GM21381 (cell line): Measurements from ENCODE around the gene PRPF19.

Experiments
- ATAC-seq: cut with Tn5 transposase; IDR thresholded peaks from one replicate; pipeline ENCODE4 v1.9.1; 2021; ENCODE audit warnings: mild to moderate bottlenecking, moderate library complexity; ENCODE audit not compliant: unreplicated experiment

PRPF19 gene

GRCh38 chr11:60906132-60906972, at the start of gene PRPF19:
Gene PRPF19 (minus strand): TSS chr11:60906585. CDS start chr11:60906382, 203 bp downstream.
- ATAC-seq: peak; percentile 77

DNA sequence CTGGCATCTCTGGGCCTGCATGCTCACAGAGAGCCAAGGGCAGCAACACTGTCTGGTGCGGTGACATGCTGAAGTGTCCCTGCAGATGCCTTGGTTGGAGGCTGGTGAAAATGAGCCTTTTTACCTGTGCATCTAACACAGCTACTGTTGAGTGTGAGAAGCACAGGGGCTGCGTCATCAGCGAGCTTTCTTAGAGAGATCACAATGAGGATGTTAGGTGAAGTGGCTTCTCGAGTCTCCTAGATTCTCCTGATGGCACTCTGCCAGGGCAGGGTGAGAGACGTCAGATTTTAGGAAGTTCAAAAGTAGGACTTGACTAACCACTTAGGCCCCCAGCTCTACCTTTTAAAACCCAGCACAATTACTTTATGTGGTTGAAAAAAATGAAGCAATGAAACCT, 49.2 kb upstream of the PRPF19 start:
- ATAC-seq: no peak

GRCh38 chr11:60954421-60954820, 48.0 kb upstream of the PRPF19 start:
- no peak for ATAC-seq

DNA sequence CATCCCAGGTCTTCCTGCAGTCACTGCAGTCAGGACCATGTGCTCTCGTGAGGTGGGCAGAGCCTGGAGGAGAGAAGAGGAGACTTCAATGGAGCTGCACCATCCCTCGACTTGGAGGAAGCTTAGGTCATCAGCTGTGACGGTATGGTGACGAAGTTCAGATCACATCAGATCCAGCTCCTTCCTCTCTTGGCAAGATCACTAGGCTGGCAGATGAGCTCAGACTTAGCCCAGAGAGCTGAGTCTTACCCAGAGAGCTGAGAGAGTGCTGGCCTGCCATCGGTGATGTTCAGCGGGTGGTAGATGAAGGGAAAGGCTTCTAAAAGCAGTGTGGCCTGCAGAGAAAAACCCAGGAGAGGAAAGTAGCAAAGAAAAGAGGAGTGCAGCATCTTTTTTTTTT, 47.4 kb upstream of the PRPF19 start:
- ATAC-seq: no peak

GRCh38 chr11:60952742-60953170, 46.4 kb upstream of the PRPF19 start:
- ATAC-seq: no peak

DNA sequence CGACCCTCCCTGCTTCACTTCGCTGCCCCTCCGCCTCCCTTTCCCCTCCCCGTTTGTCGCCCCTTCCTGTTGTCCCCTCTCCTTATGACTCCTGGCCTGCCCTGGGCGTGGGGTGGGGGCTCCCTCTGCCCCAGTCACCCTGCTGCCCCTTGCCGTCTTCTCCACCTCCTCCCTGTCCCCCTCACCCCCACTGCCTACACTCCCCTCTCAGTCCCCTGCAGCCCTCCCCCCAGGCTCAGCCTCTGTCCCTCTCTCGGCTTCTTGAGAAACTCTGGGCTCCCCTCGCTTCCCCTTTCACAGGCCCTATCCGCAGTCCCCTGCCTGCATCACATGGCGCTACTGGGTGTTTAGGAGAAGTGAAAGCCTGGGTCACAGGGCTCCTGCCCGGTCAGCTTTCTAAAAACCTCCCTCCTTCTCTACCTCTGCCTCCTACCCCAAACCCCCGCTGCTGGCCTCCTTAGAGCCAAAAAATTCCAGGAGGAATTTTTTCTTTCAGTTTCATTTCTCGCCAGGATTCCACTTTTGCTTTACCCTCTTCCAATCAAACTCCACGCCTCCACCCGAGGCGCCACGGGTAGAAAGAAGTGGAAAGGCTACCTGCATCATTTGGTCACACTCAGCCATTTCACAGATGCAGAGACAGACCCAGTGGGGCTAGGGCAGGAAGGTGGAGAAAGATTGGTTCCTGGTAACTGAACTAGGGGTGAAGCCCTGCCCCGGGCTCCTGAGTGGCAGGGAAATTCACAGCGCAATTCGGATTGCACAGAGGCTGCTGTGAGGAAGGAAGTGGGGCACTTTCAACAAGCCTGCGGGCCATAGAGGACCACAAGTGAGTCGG, 45.7 kb upstream of the PRPF19 start, which contains the start of gene SLC15A3:
Gene SLC15A3, minus strand, starts transcription at position 273 of the 838 bp plus-strand sequence. CDS start 625 bp downstream, outside the sequence.
- peak; percentile 67 for ATAC-seq

- no peak for ATAC-seq
Measured at GRCh38 chr11:60951606-60951903, 45.2 kb upstream of the PRPF19 start.

GRCh38 chr11:60950933-60951605, 44.7 kb upstream of the PRPF19 start:
- ATAC-seq: no peak

- no peak for ATAC-seq
Measured at GRCh38 chr11:60950024-60950423, 43.6 kb upstream of the PRPF19 start.

DNA sequence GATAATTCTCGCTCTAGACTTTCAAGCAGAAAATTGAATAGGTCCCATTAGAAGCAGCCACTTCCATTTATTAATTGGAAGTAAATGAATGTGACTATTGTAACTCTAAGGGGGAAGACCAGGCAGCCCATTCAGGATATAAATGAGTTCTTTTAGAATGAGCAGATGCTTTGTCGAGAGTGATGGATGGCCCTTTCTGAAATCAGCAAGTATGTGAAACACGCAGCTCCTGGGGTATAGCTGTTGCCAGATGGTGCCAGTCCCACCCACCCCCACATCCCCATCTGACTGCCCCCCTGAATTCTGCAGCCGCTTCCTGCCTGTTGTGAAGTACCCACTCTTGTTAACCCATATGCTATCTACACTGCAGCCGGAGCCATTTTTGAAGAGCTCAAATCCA, 41.9 kb upstream of the PRPF19 start:
- no peak for ATAC-seq

DNA sequence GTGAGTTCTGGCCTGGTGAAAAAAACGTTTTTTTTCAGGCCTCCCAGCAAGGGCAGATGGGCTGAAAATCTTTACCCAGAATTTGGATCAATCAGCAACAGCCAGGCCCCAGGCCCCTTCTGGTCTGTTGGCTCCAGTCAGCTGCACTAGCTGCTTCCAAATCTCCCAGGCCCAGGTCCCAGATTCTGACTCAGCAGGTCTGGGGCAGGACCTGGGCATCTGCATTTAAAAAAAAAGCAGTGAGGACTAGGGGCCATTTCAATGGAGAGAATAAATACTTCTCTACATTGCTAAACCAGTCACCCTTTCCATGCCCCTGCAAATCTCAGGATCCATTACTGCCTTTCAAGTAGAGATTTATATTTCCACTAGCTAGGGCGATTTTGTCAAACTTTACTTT, 41.3 kb upstream of the PRPF19 start:
- no peak for ATAC-seq

GRCh38 chr11:60946601-60947264, 40.3 kb upstream of the PRPF19 start:
- no peak for ATAC-seq

- no peak for ATAC-seq
Measured at GRCh38 chr11:60945295-60945667, 38.9 kb upstream of the PRPF19 start.

DNA sequence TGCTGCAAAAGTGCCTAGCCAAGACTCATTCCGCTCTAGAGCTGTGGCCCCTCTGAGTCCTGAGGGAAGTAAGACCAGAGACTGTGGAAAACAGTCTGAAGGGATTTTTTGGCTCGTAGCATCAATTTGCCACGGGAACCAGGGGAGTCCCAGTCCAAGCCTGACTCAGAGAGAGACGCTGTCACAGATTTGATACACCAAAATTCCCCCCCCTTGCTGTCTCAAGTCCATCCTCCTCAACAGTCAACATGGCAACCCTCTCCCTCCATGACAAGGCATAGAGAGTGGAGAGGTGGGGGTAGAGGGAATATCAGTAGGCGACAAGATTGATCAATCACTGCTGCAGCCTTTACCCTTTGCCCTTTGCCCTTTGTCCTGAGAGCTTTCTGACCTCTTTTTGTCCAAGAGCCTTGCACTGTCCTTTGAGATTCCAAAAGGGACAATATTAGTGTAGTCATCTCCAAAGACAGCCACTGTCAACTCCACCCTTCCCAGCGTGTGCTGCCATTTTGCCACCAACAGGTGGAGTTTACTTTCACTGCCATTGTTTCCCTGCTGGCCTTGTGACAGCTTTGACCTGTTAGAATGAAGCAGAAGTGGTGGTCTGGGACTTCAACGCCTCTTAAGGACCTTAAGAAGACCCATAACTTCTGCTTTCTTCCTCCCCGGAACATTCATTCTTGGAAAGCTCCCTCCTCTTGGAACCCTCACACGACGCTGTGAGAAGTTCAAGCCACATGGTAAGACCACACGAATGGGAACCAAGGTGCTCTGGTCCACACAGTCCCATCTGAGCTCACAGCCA, 38.3 kb upstream of the PRPF19 start:
- no peak for ATAC-seq

DNA sequence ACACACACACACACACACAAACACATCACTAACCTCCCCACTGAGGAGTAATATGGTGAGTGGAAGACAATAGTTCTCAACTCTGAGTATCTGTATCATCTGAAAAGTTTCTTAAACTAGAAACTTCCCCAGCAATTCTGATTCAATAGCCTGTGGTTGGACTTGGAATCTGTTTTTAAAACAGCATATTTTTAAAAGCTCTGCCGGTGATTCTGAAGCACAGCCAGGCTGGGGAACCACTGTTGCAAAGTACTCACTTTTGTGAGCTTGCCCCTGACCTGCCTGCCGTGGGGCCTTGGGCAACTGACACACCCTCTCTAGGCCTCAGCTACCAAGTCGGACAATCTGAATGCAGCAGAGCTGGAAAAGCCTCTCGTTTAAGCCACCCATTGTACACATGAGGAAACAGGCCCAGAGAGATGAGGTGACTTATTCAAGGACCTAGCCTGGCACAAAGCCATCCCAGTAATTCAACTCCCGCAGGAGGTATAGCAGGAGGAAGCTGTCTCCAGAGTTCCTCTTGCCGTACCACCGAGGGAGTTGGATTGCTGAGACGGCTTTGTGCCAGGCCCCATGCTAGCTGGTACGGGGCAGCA, 36.7 kb upstream of the PRPF19 start:
- no peak for ATAC-seq

DNA sequence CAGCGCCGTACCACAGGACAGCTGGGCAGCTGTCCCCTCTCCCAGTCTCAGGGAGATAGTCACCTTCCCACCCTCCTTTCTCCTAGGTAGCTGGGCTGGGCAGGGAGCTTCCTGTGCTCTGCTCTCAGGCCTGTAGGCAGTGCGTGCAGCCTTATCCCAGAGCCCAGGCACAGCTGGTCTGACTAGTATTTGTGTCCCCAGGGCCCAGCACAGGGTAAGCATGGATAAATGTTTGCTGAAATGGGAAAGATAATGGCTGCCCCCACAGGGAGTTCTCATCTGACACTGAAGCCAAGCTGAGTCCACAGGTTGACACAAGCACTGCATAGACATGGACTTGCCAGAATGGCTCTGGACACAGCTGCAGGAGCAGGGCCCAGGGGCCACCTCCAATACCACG, 35.8 kb upstream of the PRPF19 start:
- no peak for ATAC-seq

DNA sequence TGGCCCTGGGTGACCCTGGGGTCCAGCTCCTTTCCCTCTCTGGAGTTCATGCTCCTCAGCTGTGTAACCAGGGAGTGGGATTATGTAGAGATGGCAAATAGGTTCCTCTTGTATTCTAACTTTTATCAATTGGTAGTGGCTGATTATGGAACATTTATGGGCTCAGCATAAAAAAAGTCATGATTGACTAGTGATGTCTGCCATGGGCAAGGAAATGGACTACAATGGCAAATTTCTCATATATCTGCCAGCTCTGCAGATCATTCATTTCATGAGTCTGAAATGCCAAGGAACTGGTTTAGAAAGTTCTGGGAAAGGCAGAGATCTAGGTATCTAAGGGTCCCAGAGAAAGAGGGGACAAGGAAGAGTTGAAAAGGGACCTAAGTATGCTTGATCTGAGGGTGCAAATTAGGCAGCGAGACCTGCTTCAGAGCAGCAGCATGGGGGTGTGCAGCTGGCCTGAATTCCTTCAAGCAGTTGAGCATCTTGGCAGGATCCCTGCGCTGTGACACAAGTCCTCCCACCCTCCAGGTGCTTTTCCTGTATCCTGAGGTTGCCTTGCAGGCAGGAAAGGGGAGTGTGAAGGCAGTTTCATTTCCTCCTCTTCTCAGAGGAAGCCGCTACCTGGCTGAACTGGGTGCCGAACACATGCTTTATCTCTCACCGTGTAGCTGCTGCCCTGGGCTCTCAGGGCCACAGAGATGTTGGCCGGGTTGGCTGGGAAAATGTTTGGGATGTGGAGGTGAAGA, 35.2 kb upstream of the PRPF19 start:
- no peak for ATAC-seq

DNA sequence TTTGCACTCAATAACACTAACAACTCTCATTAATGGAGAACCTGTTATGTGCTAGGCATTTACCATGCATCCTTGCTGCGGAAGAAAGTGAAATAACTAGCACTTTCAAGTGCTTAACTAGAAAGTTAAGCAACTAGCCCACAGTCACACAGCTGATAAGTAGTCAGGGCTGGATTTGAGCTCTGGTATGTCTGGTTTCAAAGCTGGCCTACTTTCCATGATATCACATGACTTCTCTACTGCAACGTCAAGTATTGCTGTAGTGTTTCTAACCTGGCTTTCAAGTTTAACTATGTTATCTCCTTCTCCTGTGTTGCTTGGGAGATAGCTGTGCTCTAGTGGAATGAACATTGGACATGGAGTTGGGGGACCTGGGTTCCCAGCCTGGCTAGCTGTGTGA, 33.5 kb upstream of the PRPF19 start:
- no peak for ATAC-seq

GRCh38 chr11:60939301-60939700, 32.9 kb upstream of the PRPF19 start:
- no peak for ATAC-seq
